Cardiac fibroblast (primary cell): ENCODE results near the gene KPNA1.

Source experiments
- DNase-seq, 2 donors: peaks; one replicate each; pipeline versions ENCODE4 v3.0.0 to v3.0.0-alpha.2; 2010; ENCODE audit warnings: low read depth in 2 of 2
- H3K4me3 ChIP-seq, 2 donors: replicated peaks in 1 of 2; 1 replicate in 1 of 2; 2 replicates in 1 of 2; pipeline ENCODE4 v1.5.1; 2011; ENCODE audit warnings: low read depth in 2 of 2, low read length in 2 of 2, mild to moderate bottlenecking in 2 of 2, moderate library complexity in 1 of 2
- TF ChIP-seq, protein P1 (sequence below): IDR thresholded peaks from one replicate; pipeline ENCODE4 v1.5.1; 2011; ENCODE audit warnings: low read depth, mild to moderate bottlenecking, low read length, inconsistent platforms

KPNA1 gene

DNA sequence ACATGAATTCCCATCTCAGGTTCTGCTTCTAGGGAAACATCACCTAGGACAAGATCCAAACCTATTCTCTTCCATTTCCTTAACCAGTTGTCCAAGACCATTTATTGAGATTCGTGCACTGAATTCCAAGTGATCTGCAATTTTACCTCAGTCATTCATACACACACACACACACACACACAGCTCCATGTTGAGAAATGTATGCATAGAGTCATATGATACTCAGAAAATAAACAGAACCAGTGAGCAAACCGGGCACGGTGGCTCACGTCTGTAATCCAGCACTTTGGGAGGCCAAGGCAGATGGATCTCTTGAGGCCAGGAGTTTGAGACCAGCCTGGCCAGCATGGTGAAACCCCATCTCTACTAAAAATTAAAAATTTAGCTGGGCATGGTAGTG lies 6.1 kb upstream of the KPNA1 start:
- DNase-seq: no peak
- TF ChIP-seq, protein P1, sequence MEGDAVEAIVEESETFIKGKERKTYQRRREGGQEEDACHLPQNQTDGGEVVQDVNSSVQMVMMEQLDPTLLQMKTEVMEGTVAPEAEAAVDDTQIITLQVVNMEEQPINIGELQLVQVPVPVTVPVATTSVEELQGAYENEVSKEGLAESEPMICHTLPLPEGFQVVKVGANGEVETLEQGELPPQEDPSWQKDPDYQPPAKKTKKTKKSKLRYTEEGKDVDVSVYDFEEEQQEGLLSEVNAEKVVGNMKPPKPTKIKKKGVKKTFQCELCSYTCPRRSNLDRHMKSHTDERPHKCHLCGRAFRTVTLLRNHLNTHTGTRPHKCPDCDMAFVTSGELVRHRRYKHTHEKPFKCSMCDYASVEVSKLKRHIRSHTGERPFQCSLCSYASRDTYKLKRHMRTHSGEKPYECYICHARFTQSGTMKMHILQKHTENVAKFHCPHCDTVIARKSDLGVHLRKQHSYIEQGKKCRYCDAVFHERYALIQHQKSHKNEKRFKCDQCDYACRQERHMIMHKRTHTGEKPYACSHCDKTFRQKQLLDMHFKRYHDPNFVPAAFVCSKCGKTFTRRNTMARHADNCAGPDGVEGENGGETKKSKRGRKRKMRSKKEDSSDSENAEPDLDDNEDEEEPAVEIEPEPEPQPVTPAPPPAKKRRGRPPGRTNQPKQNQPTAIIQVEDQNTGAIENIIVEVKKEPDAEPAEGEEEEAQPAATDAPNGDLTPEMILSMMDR: no peak
- H3K4me3 ChIP-seq: no peak overlapping the region

DNA sequence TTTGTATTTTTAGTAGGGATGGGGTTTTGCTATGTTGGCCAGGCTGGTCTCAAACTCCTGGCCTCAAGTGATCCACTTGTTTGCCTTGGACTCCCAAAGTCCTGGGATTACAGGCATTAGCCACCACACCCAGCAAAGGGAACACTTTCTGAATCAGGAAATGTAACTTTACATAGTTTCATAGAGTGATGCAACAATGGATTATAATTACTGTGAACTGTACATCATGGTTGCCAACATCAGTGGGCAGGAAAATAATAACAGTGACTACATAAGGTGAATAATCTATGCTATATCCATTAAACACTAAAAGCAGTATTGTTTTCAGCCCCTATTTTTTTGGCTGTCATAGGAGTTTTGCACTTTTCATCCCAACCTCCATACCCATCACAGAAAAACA lies 5.0 kb upstream of the KPNA1 start:
- no peak overlapping the region for H3K4me3 ChIP-seq
- peak; percentile 25 to 52 for DNase-seq
- TF ChIP-seq, protein P1: no peak

DNA sequence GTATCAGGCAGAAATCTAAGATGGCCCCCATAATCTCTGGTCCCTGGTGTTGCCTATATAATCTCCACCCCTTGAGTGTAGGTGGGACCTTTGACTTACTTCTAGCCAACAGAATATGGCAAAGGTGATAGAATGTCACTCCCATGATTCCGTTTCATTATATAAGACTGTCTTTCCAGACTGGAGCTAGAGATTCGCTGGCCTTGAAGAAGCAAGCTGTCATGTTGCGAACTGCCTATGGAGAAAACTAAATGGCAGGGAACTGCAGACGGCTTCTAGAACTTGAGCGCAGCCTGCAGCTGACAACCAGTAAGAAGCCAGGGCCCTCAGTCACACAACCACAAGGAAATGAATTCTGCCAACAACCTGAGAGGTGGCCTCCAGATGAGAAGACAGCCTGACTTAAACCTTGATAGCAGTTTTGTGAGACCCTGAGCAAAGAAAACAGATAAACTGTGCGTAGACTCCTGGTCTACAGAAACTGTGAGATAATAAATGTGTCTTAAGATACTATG lies 2.2 kb upstream of the KPNA1 start:
- TF ChIP-seq, protein P1: no peak
- no peak overlapping the region for H3K4me3 ChIP-seq
- DNase-seq: no peak

DNA sequence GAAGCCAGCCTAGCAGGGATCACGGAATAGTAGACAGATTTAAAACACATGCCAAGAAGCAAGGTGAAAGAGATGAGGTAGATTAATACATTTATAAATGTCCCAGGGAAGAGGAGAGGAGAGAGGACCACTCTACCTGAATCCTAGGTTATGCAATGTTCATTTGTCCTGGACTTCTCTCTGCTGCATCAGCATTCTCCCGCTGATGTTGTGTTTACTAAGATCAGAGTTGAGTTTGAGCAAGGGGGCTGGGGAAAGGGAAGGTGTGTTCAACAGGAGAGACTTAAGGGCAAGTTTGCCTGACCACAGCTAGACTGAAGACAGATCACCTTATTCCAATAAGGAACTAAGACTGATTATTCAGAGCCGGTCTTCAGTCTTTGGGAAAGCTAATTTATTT lies 1.1 kb upstream of the KPNA1 start:
- TF ChIP-seq, protein P1: no peak
- H3K4me3 ChIP-seq: no peak overlapping the region
- no peak for DNase-seq

DNA sequence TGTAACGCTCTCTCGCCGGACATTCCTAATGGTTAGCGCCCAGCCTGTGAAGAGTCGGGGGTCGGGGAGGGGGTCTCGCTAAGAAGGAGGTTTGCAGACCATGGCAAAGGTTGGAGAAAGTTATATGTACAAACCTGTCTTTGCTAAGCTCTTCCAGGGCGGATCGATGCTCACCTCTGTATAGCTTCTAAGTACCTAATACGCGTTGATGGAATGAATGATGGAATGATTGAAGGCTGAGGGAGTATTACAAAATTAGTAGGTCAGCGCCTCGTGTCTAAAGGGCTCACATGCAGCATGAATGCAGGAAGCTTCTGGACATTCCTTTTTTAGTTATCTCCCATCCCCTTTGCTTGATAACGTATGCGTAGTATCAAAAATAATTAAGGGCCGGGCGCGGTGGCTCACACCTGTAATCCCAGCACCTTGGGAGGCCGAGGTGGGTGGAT lies 305 bp upstream of the KPNA1 start:
- H3K4me3 ChIP-seq: peak overlapping the region; percentile 62 to 80
- TF ChIP-seq, protein P1: no peak
- DNase-seq: no peak

DNA sequence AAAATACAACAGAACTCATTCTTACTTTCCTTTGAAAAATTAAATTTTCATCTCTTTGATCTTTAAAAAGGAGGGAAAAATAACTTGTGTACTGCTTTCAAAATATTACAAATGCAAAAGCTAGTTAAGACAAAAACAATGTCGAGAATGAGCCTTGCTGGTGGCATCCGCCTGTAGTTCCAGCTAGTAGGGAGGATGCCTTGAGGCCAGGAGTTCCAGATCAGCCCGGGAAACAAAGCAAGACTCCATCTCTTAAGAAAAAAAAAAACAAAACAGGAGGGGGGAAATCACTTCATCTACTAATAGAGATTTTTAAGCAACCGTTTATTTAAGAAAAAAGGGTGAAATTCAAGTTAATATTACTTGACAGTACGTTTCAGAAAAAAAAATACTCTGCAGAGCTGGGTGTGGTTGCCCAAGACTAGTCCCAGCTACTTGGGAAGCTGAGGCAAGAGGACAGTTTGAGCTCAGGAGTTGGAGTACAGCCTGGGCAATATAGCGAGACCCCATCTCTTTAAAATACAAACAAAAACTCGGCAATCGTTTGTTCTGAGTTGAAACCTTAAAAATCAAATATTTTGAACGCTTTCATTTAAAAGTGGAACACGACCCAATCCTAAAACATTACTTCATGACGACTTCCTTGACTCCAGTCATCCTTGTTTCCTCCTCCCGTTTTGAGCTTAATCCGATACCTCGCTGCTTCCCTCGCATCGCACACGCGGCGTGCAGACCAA lies 1.2 kb downstream of the KPNA1 start:
- DNase-seq: peak in 1 of 2 donors; percentile 79
- TF ChIP-seq, protein P1: no peak
- H3K4me3 ChIP-seq: peak overlapping the region; percentile 62 to 80
